Measurements from ENCODE around the gene DOCK3.
"Not testable (repeated sequence)": the region's sequence is repeated elsewhere in the genome, so short reads cannot be mapped to it uniquely, and the experiment has no call there.

Gene DOCK3

DNA sequence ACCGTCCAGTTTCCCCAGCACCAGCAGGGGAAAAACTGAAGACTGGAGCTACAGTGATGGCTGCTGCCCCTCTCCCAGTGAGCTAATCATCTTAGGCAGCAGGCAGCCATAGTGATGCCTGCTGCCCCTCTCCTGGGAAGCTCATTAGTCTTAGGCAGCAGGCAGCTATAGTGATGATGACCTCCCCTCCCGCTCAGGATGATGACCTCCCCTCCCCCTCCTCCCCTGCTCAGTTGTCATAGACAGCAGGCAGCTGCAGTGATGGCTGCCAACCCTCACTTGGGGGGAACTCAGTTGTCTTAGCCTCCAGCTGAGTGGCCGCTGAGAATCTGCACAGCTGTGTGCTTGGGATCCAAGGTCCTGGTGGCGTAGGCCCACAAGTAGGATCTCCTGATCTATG is 629.5 kb downstream of the DOCK3 start:
- no peak for DNase-seq (ENCODE audit: low read depth in 3 of 3)

DNA sequence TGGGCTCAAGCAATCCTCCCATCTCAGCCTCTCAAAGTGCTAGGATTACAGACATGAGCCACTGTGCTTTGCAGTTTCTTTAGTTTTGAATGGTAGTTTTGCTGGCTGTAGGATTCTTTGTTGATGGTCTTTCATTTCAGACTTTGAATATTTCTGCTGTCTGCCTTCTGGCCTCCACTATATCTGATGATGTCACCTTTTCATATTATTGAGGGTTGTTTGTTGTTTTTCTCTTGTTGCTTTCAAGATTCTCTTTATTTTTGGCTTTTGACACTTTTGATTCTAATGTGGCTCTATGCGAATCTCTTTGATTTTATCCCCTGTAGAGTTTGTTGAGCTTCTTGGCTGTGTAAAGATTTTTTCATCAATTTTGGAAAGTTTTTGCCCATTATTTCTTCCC is 631.4 kb downstream of the DOCK3 start:
- no peak for DNase-seq (ENCODE audit: low read depth in 3 of 3)

DNA sequence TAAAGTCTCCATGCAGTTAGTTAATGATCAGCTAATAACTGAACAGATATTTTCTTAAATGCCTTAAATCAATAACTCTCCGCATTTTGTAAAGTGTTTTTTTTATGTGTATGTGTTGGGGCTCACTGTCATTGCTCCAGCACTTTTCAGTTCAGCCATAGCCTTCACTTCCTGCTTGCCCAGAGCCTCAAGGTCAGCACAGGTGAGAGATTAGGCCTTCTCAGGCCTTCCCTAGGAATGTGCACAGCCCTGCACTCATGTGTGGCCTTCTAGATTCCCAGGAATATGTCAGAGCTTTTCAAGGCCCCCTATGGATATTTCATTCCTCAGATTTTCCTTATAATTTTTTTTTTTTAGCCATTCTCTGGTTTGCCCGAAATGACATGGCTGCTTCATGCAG is 632.7 kb downstream of the DOCK3 start:
- DNase-seq (ENCODE audit: low read depth in 3 of 3) = no peak

DNA sequence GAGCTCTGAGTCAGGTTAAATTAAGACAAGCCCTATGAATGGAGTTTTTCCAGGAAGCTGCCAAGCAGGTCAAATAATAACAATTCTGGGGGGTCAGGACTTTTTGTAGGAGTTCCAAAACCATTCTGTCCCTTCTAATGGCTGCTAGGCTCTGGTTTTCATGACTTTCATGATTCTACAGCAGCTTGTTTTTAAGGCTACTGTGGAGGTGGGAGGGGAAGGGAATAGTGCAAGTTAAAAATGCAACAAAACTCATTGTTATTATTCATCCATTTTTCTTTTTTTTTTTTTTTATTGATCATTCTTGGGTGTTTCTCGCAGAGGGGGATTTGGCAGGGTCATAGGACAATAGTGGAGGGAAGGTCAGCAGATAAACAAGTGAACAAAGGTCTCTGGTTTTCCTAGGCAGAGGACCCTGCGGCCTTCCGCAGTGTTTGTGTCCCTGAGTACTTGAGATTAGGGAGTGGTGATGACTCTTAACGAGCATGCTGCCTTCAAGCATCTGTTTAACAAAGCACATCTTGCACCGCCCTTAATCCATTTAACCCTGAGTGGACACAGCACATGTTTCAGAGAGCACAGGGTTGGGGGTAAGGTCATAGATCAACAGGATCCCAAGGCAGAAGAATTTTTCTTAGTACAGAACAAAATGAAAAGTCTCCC is 633.3 kb downstream of the DOCK3 start:
- DNase-seq (ENCODE audit: low read depth in 3 of 3) = not testable (repeated sequence)

DNA sequence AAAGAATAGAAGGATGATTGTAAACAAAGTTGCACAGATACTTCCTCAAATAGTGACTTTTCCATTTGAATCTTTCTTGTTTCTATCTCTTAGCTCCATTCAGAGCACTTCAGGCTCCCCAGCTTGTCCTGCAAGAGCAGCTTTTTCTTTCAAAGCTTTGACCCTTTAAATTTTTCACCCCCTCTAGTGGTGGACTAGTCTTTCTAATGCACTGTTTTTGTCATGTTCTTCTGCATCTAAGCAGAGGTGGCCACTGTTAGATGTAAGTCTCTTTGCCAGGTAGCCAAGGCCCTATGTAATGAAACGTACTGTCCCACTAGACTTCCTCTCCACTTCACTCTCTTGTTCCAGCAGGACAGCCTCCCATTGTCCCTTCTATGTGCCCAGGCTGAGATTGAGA is 636.3 kb downstream of the DOCK3 start:
- DNase-seq (ENCODE audit: low read depth in 3 of 3) = no peak

DNA sequence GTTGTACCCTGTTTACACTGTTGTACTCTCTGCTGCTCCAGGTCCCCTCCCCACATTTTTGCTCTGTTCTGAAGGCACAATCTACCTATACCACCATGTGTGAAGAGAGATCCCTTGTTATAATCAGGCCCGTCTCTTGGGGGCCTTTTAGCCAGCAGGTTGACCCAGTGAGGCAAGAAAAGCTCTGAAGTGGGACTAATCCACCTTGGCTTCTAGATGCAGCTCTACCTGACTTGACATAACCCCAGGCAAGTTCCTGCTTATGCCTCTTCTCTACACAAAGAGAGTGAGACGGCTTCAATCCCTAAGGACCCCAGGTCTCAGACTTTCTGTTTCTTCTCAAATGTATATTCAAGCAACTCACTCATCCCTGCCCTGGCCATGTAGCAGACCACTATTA is 653.5 kb downstream of the DOCK3 start:
- no peak for DNase-seq (ENCODE audit: low read depth in 3 of 3)

DNA sequence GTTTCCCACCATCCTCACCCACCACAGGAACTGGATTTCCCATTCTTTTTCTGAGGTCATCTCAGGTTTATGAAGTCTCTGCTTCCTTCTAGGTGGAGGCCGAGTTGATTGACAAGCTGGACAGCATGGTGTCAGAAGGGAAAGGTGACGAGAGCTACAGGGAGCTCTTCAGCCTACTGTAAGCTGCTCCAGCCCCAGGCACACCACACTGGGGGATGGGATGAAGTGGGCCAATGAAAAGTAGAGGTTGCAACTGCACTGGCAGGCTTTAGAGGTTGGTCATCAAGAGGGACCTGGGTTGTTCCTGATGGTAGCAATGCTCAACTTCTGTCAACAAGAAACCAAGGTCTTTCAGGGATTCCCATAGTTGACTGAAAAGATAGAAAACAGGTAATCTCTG is 655.3 kb downstream of the DOCK3 start:
- no peak for DNase-seq (ENCODE audit: low read depth in 3 of 3)

DNA sequence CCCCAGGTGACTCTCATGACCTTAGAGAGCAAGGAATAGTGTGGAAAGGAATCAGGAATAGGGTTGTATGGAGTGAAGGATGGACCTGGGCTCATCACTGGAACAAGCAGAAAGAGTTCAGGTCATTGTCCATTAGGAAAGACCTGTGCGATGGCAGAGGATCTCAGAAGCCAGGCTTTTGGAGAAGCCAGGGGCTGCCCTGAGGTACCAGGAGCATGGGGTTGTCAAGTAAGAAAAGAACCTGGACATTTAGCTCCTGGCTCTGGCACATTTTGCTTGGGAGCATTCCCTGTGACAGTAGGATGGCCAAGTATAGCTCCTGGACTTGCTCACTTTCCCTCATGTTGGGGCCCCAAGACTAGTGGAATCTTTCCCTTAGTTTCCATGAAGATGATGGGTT is 657.4 kb downstream of the DOCK3 start:
- DNase-seq (ENCODE audit: low read depth in 3 of 3) = no peak

DNA sequence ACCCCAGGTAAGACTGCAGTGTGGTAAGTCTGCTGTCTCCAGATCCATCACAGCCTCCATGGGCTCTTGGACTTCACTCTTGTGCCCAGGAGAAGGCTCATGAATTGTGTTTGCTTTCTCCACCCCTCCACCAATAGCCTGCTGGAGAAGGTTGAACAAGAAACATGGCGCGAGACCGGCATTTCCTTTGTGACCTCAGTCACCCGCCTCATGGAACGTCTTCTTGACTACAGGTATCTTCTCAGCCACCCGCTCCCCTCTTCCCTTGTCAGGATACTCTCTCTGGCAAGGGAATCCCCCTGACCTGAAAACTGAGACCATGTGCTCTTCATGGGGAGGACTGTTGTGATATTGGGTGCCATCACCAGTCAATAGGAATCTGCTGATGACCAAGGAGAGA is 658.3 kb downstream of the DOCK3 start:
- no peak for DNase-seq (ENCODE audit: low read depth in 3 of 3)

DNA sequence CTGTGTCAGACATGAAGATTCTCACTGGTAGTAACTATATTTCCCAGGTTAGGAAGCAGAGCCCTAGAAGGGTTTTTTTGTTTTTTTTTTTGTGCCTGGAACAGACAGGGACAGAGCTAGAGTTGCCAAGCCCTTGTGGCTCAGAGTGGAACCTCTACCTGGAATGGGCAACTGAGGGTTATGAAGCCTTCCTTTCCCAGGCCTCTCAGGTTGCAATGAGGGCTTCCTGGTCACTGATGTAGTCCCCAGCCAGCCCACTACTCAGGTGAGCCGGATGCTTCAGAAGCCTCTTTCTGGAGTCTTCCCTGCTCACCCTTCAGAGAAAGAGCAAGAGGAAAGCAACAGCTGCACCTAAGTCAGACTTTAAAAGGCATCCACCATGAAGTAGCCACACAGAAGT is 661.5 kb downstream of the DOCK3 start:
- no peak for DNase-seq (ENCODE audit: low read depth in 3 of 3)

DNA sequence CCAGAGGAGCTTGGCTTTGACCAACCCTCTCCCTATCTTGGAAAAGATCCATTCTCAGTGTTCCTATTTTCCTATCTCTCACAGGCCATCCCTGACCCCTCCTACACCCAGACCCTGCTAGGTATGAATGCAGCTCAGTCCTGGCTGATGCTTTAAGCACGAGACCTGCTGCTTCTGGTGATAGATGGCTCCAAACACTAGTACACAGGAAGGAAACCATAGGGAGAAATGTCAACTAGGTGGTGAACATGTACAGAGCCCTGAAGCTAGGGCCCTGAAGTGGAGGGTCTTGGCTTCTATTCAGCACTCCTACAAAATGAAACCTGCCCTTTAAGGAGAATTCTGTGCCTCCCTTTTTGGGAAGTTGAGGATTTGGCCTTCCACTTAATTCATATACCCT is 662.9 kb downstream of the DOCK3 start:
- DNase-seq (ENCODE audit: low read depth in 3 of 3) = no peak

DNA sequence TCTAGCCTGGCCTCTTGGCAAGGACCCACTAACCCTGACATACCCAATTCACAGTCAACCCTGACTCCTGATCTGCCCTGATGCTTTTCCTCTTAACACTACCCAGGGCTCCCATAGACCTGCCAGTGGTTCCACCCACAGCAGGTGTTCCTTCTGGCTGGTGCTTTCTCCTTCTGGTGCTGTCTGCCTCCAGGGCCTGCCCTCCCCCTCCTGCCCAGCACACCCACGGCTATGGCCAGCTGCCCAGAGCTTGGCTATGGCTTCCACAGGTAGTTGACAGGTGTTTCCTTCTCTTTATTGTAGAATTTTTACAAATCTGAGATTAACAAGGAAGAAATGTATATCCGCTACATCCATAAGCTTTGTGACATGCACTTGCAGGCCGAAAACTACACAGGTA is 663.9 kb downstream of the DOCK3 start:
- DNase-seq (ENCODE audit: low read depth in 3 of 3) = no peak

DNA sequence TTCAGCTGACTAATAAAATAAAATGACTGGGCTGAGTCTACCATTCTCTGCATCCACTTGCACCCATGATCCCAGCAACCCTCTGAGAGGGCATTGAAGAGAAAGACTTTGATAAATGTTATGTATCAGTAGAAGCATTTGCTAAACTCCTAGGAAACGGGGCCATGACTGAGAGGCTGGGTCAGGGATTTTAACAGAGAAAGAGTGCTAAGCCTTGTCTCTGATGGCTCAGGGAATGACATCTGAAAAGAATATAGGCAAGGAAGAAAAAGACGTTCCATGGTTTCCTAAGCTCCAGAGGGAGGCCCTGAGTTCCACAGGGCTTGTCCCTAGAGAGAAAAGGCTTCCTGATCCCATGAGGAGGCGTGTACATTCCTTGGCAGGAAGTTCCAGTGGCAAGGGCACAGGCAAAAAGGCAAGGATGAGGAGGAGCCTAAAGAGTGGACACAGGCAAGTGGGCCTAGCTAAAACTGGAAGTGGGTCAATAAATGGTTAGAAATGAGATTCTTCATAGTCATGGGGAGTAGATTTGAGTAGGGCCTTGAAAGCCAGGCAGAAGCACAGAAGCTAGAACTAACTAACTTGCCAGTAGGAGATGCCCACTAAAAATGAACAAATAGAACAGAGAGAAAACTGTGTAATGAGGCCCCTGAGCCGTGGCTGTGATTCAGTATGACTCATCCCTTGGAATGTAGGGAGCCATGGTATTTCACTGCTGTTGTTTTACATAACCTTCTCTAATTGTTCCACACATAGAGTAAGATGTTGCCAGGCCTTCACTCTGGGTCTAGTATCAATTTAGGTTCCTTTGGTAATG is 665.5 kb downstream of the DOCK3 start:
- DNase-seq (ENCODE audit: low read depth in 3 of 3) = no peak

DNA sequence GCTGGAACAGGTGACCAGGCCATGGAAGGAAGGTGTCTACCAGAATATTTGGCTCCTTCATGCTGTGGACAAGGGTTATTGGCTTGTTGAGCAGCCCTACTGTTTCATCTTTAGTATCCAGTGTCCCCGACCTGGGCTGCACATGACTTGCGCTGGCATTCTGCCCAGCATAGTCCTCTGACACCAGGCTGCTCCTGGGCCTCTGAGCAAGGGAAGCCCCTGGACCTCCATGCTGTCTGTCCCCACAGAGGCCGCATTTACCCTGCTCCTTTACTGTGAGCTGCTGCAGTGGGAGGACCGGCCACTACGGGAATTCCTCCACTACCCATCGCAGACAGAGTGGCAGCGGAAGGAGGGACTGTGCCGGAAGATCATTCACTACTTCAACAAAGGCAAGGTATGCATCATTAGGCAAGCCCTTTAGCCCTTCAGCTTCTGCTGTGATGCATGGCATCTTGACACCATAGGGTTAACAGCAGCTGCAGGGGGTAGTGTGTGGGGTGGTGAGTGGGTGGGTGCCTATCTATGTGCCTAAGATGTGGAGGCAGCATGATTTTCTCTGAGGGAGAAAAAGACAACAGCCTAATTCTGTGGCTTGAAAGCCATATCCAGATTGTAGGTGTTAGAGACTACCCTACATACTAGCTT is 666.4 kb downstream of the DOCK3 start:
- no peak for DNase-seq (ENCODE audit: low read depth in 3 of 3)

DNA sequence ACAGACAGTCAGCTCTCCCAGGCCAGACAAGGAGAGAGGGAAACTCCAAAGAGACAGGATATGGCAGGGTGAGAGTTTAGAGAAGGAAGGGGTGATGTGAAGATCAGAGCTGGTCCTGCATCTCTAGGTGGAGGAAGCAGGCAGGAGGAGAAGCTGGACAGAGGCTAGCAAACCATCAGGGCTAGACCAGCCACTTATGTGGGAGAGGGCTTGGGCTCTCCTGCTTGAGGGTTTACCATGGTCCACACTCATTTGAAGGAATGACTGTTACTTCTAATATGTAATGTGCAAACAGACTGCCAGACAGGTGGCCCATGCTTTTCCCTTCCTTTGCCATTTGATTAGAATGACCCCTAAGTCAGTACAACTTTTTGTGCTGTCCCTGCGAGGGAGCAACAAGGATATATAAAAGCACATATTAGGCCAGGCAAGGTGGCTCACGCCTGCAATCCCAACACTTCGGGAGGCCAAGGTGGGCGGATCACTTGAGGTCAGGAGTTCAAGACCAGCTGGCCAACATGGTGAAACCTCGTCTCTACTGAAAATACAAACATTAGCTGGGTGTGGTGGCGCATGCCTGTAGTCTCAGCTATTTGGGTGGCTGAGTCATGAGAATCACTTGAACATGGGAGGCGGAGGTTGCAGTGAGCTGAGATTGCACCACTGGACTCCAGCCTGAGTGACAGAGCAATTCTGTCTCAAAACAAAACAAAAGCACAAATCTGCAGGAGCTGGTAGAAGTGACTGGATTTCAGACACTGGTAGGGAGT is 669.4 kb downstream of the DOCK3 start:
- no peak for DNase-seq (ENCODE audit: low read depth in 3 of 3)

DNA sequence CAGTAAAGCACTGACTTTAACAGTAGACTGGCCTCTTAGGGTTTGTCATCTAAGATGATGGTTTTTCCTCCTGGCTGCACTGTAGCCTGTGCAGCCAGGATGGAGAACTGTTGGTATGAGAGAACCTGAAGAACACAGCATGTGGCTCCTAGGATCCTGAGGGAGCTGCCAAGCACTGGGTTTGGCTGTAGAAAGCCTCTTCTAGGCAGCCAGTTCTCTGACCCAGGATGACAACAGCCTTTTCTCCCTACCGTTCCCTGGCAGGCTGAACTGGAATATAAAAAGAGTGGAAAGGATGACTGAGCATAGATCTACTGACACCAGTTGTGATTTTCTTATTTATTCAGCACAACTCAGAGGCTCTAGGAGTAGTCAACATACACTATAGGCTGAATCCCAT is 676.0 kb downstream of the DOCK3 start:
- no peak for DNase-seq (ENCODE audit: low read depth in 3 of 3)

DNA sequence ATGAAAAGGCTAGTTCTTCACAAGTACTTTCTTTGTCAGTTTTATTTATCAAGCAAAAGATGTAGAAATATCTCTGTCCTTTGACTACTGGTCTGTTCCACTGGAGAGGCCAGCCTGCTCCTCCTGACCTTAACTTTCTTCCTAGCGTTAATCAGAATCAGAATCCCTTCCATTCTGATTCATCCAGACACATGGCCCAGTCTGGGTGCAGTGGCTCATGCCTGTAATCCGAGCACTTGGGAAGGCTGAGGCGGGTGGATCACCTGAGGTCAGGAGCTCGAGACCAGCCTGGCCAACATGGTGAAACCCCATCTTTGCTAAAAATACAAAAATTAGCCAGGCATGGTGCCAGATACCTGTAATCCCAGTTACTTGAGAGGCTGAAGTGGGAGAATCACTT is 678.4 kb downstream of the DOCK3 start:
- no peak for DNase-seq (ENCODE audit: low read depth in 3 of 3)

DNA sequence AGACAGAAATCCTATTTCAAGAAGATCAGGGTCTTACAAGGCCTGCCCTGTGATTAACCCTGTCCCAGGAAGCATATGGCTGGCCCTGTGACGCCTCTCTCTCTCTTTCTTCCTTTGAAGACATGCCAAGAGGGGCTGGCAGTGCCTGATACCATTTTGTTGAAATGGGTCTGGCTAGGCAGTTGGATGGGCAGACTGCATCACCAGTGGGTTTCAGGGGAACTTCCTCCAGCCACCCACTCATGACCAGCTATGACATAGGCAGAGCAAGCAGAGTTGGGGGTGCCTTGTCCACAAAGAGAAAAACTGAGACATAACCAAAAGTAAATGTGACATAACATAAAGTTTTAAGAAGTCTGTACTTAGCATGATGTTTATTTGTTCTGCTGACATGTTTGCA is 679.0 kb downstream of the DOCK3 start:
- DNase-seq (ENCODE audit: low read depth in 3 of 3) = no peak

DNA sequence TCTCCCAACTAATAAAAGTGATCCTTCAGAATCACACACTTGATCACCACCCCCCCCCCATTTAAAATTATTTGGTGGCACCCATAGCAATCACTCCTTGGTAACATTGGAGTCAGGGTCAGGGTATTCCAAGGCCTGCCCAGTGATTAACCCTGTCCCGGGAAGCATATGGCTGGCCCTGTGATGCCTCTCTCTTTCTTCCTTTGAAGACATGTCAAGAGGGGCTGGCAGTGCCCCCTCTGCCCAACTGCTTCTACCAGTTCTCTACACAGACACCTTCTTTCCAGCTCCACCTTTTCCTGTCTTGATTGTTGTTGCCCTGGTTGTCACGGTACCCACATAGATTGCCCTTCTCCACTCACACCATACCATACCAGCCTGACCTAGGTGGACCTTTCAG is 679.4 kb downstream of the DOCK3 start:
- DNase-seq (ENCODE audit: low read depth in 3 of 3) = no peak

DNA sequence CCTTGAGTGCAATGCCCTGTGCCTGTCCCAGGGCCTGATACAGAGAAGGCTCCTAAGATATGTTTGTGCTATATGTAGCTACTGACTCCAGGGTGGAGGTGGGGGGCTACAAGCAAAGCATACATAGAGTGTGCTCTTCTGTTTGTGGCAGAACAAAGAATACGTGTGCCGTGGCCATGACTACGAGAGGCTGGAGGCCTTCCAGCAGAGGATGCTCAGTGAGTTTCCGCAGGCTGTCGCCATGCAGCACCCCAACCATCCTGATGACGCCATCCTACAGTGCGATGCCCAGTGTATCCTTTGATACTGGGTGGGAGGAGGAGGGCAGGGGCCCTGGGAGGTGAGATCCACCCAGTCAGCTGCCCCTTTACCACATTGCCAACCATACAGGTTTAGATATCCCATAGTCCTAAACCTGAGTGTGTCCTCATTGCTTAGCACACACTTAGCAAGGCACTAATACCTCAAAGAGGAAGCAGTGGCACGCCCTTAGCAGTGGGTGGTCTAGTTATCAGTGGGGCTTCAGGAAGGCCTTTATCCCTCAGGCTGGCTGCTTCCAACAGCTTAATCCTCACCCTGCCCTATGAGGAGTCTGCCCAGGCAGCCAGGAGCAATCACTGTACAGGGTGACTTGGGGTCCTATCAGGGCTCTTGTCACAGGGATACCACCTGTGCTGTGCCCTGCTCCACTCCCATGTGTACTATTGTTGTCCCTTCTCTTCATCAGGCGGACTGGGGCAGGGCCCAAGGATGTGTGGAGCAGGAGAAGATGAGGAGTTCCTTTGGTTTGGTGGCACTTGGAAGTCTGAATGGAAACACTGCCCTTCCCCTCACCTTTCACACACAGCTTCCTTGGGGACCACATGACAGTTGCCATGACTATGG is 680.2 kb downstream of the DOCK3 start:
- DNase-seq (ENCODE audit: low read depth in 3 of 3) = no peak

DNA sequence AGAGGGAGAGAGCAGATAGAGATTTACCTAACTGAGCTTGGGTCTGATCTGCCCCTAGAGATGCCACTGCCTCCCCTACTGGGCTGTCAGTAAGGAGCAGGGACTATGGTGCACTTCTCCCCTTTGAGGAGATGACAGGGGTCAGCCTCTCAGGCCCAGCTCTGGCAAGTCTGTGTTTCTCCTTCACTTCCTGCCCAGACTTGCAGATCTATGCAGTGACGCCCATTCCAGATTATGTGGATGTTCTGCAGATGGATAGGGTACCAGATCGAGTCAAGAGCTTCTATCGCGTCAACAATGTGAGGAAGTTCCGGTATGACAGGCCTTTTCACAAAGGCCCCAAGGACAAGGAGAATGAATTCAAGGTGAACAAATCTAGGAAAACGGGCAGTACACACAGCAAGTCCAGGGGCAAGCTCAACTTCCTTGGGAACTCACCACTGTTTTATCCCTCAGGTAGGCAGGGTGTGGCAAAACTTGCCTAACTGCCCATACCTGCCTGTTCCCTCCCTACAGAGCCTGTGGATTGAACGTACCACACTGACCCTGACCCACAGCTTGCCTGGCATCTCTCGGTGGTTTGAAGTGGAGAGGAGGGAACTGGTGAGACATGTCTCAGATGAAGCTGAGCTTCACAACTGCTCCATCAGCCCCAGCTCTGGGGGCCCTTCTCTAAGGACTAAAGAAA is 681.3 kb downstream of the DOCK3 start:
- no peak for DNase-seq (ENCODE audit: low read depth in 3 of 3)
